ENCODE results near the gene TIGD3. TPM values are rescaled to one million over a fixed set of nuclear protein-coding genes. Genes with fewer than 3 reads are reported as not detected.

The TIGD3 gene
- total and polyA plus RNA-seq, 2 experiments from 2014 or later, result 1.2 to 3.0 TPM

- no peak for TF ChIP-seq EZH2 (IDR thresholded peaks at IDR 0.05; ENCODE audit: low read depth, unreplicated experiment)
- no peak for TF ChIP-seq ETS1 (IDR thresholded peaks at IDR 0.05)
Observed at GRCh38 chr11:65338676-65339075, 15.9 kb upstream of the TIGD3 start (continued).

GRCh38 chr11:65340226-65340625 lies 14.3 kb upstream of the TIGD3 start:
- H3K4me1 Mint-ChIP-seq, result peaks cover 4% of the 10 kb centered on the region
- peaks cover 46% of the 10 kb centered on the region for H3K79me2 ChIP-seq (replicated peaks; ENCODE audit: insufficient read depth)
- TF ChIP-seq ZNF114 (CRISPR knock-in tag; IDR thresholded peaks at IDR 0.05) (no peak), ZNF462 (CRISPR knock-in tag; IDR thresholded peaks at IDR 0.05) (no peak), ZNF331 (CRISPR knock-in tag; IDR thresholded peaks at IDR 0.05; ENCODE audit: low read depth) (no peak), CREB1 (CRISPR knock-in tag; IDR thresholded peaks at IDR 0.05; ENCODE audit: low read depth) (no peak), REST (IDR thresholded peaks at IDR 0.05; ENCODE audit: unreplicated experiment) (no peak), STAT1 (IDR thresholded peaks at IDR 0.05; ENCODE audit: unreplicated experiment) (no peak), ETS1 (IDR thresholded peaks at IDR 0.05) (no peak), CTCF (conservative IDR thresholded peaks at IDR 0.05; ENCODE audit: low read depth in 2 of 2) (no peak), EZH2 (IDR thresholded peaks at IDR 0.05; ENCODE audit: low read depth, unreplicated experiment) (no peak), POLR2AphosphoS5 (IDR thresholded peaks at IDR 0.05; ENCODE audit: low read depth) (no peak), NANOG (IDR thresholded peaks at IDR 0.05; ENCODE audit: borderline replicate concordance) (no peak), JUNB (IDR thresholded peaks at IDR 0.05; ENCODE audit: unreplicated experiment) (no peak)

More at GRCh38 chr11:65340226-65340625, 14.3 kb upstream of the TIGD3 start:
- H3K27ac ChIP-seq (ENCODE audit: low read depth), result no peak overlapping the region
- H3K9me3 Mint-ChIP-seq, result no peaks in the 10 kb centered on the region; the same call in 2 of the 3 replicates
- peaks cover 27% of the 10 kb centered on the region for H3K36me3 ChIP-seq (ENCODE audit: insufficient read depth)
- peaks cover 59% of the 10 kb centered on the region for H3K36me3 Mint-ChIP-seq (ENCODE audit: low read depth)
- ATAC-seq, result no peak
- no peak overlapping the region for H3K4me3 Mint-ChIP-seq
- H3K4me2 ChIP-seq, result no peak overlapping the region
- H3K27me3 Mint-ChIP-seq (ENCODE audit: insufficient read depth, low read depth, poor library complexity), result no peaks in the 10 kb centered on the region
- no peaks in the 10 kb centered on the region for H3K27me3 ChIP-seq (ENCODE audit: insufficient read depth)
- H3K4me1 ChIP-seq (ENCODE audit: insufficient read depth), result peaks cover 3% of the 10 kb centered on the region
- no peak overlapping the region for H3K27ac Mint-ChIP-seq
- no peaks in the 10 kb centered on the region for H3K9me2 ChIP-seq (ENCODE audit: insufficient read depth)
- 0 out of 2 replicates have a peak, but pooled peaks cover 3% of the 10 kb centered on the region for H3F3A ChIP-seq (replicated peaks; ENCODE audit: low read depth)
- H2AFZ ChIP-seq, result no peak overlapping the region
- DNase-seq (ENCODE audit: low spot score), result no peak
- H4K20me1 ChIP-seq (replicated peaks; ENCODE audit: insufficient read depth), result peaks cover 14% of the 10 kb centered on the region
- H3K4me3 ChIP-seq, result no peak overlapping the region

Measured in GM23338 (cell line).